Ascending aorta (tissue), 2 donors: ENCODE results near the gene FKBP8. TPM values are rescaled to one million over a fixed set of nuclear protein-coding genes. Genes with fewer than 3 reads are reported as not detected.

Experiments used
- DNase-seq, 2 donors: peaks; one replicate each; pipeline ENCODE4 v3.0.0-alpha.2; 2019; ENCODE audit warnings: low spot score in 2 of 2
- H3K27ac ChIP-seq, 2 donors: fragments of 200-600 bp; sonication (generic); one replicate each; pipeline ENCODE4 v1.5.1; 2016 to 2017; ENCODE audit warnings: mild to moderate bottlenecking in 1 of 2
- H3K27me3 ChIP-seq: fragments of 200-600 bp; sonication (generic); one replicate; pipeline ENCODE4 v1.5.1; 2017
- H3K36me3 ChIP-seq, 2 donors: fragments of 200-600 bp; sonication (generic); one replicate each; pipeline ENCODE4 v1.5.1; 2016
- H3K4me1 ChIP-seq, 2 donors: fragments of 200-600 bp; sonication (generic); one replicate each; pipeline ENCODE4 v1.5.1; 2016 to 2017; ENCODE audit warnings: mild to moderate bottlenecking in 1 of 2
- H3K4me3 ChIP-seq, 2 donors: fragments of 200-600 bp; sonication (generic); one replicate each; pipeline ENCODE4 v1.5.1; 2016 to 2017; ENCODE audit warnings: mild to moderate bottlenecking in 1 of 2
- H3K9me3 ChIP-seq, 2 donors: fragments of 200-600 bp; sonication (generic); one replicate each; pipeline ENCODE4 v1.5.1; 2016
- CTCF ChIP-seq, 3 experiments: fragments of 200-600 bp in 2 of 3; fragments of 450-650 bp in 1 of 3; sonication (generic) in 2 of 3; IDR thresholded peaks; one replicate each; pipeline ENCODE4 v1.5.1; 2016 to 2019; ENCODE audit warnings: antibody characterized with exemption in 3 of 3, mild to moderate bottlenecking in 1 of 3, moderate library complexity in 1 of 3
- intact Hi-C: fragments of 100-400 bp; cut with DNase I; formaldehyde crosslinking; loops from one replicate; pipeline ENCODE4 v1.15.1; 2023
- total RNA-seq: library from RNA; depleted of rRNA; stranded (reverse); fragments of >200 nt; gene quantifications from one replicate; pipeline ENCODE4 v1.1.0, GENCODE V29; 2016

FKBP8 gene
- total RNA-seq, 1 donor from 2014 or later = 395 TPM

- DNase-seq = no peak
- no peaks in the 10 kb centered on the region for H3K9me3 ChIP-seq
- H3K27ac ChIP-seq = no peak overlapping the region
- H3K4me3 ChIP-seq = no peak overlapping the region
- no peaks in the 10 kb centered on the region for H3K36me3 ChIP-seq
- H3K4me1 ChIP-seq = peaks cover 4 to 54% of the 10 kb centered on the region in 2 donors
- TF ChIP-seq CTCF (IDR thresholded peaks at IDR 0.05) = no peak
- no peaks in the 10 kb centered on the region for H3K27me3 ChIP-seq
- intact Hi-C loops = no loop called here
Observed at GRCh38 chr19:18489627-18490184, 53.7 kb downstream of the FKBP8 start.

GRCh38 chr19:18488838-18489626 lies 54.3 kb downstream of the FKBP8 start:
- TF ChIP-seq CTCF (IDR thresholded peaks at IDR 0.05) = peak in 1 of 3 experiments; percentile 39
- Histone ChIP-seq H3K36me3 (no peaks in the 10 kb centered on the region), H3K27me3 (no peaks in the 10 kb centered on the region), H3K9me3 (no peaks in the 10 kb centered on the region), H3K4me1 (peaks cover 4 to 52% of the 10 kb centered on the region in 2 donors), H3K4me3 (no peak overlapping the region), H3K27ac (no peak overlapping the region)
- no peak for DNase-seq
- intact Hi-C loops = no loop called here

- TF ChIP-seq CTCF (IDR thresholded peaks at IDR 0.05) = peak in 2 of 3 experiments; percentile 27 to 34
- intact Hi-C loops = no loop called here
- peaks cover 0 to 56% of the 10 kb centered on the region in 2 donors for H3K4me1 ChIP-seq
Observed at GRCh38 chr19:18488403-18488723, 55.0 kb downstream of the FKBP8 start.

GRCh38 chr19:18487576-18488402 lies 55.6 kb downstream of the FKBP8 start:
- DNase-seq = no peak
- Histone ChIP-seq H3K27me3 (no peaks in the 10 kb centered on the region), H3K36me3 (no peaks in the 10 kb centered on the region), H3K9me3 (no peaks in the 10 kb centered on the region), H3K27ac (no peak overlapping the region), H3K4me3 (no peak overlapping the region), H3K4me1 (peaks cover 0 to 62% of the 10 kb centered on the region in 2 donors)
- intact Hi-C loops = no loop called here
- TF ChIP-seq CTCF (IDR thresholded peaks at IDR 0.05) = peak in 1 of 3 experiments; percentile 35

More at GRCh38 chr19:18488403-18488723, 55.0 kb downstream of the FKBP8 start:
- Histone ChIP-seq H3K27ac (no peak overlapping the region), H3K27me3 (no peaks in the 10 kb centered on the region), H3K9me3 (no peaks in the 10 kb centered on the region), H3K36me3 (no peaks in the 10 kb centered on the region), H3K4me3 (no peak overlapping the region)
- no peak for DNase-seq

- Histone ChIP-seq H3K27ac (no peak overlapping the region), H3K27me3 (no peaks in the 10 kb centered on the region), H3K9me3 (no peaks in the 10 kb centered on the region), H3K36me3 (no peaks in the 10 kb centered on the region), H3K4me3 (peak overlapping the region in 1 of 2 donors; percentile 14), H3K4me1 (peaks cover 0 to 60% of the 10 kb centered on the region in 2 donors)
- no peak for TF ChIP-seq CTCF (IDR thresholded peaks at IDR 0.05)
- no peak for DNase-seq
- intact Hi-C loops = no loop called here
Observed at GRCh38 chr19:18486746-18487145, 56.6 kb downstream of the FKBP8 start.
